Tibial nerve (tissue), 4 donors: ENCODE data around the gene SPATA2. TPM values are rescaled to one million over a fixed set of nuclear protein-coding genes. Genes with fewer than 3 reads are reported as not detected.

Experiments
- DNase-seq, 2 donors: peaks; one replicate each; pipeline ENCODE4 v3.0.0-alpha.2; 2019; ENCODE audit warnings: low spot score in 2 of 2
- H3K27ac ChIP-seq, 4 donors: fragments of 200-600 bp; sonication (generic) in 3 of 4; one replicate each; pipeline ENCODE4 v1.5.1; 2017 to 2019; ENCODE audit warnings: mild to moderate bottlenecking in 1 of 4
- H3K27me3 ChIP-seq, 2 donors: fragments of 200-600 bp; sonication (generic) in 1 of 2; one replicate each; pipeline versions ENCODE4 v1.5.1 to v1.6.0; 2017 to 2019
- H3K36me3 ChIP-seq, 3 donors: fragments of 200-600 bp; sonication (generic); one replicate each; pipeline ENCODE4 v1.5.1; 2018 to 2019
- H3K4me1 ChIP-seq, 4 donors: fragments of 200-600 bp; sonication (generic) in 3 of 4; one replicate each; pipeline ENCODE4 v1.5.1; 2017 to 2019
- H3K4me3 ChIP-seq, 4 donors: fragments of 200-600 bp; sonication (generic) in 3 of 4; one replicate each; pipeline ENCODE4 v1.5.1; 2017 to 2019; ENCODE audit warnings: mild to moderate bottlenecking in 1 of 4, moderate library complexity in 1 of 4
- H3K9me3 ChIP-seq, 4 donors: fragments of 200-600 bp; sonication (generic) in 3 of 4; one replicate each; pipeline ENCODE4 v1.5.1; 2017 to 2019
- EP300 ChIP-seq, 2 donors: sonication (generic); formaldehyde crosslinking; IDR thresholded peaks; one replicate each; pipeline ENCODE4 v1.6.1; 2017; ENCODE audit warnings: antibody characterized with exemption in 2 of 2, mild to moderate bottlenecking in 1 of 2
- POLR2A ChIP-seq, 2 donors: fragments of 450-650 bp; IDR thresholded peaks; one replicate each; pipeline ENCODE4 v1.6.1; 2017; ENCODE audit warnings: antibody characterized with exemption in 2 of 2, mild to moderate bottlenecking in 2 of 2, moderate library complexity in 2 of 2
- WGBS, 2 donors: methylation state at CpG; one replicate each; pipeline ENCODE4 v1.1.5; 2018; 5-methylcytosine and 5-hydroxymethylcytosine counted together
- total RNA-seq, 4 donors: library from RNA; depleted of rRNA; stranded (reverse); fragments of >200 nt; gene quantifications; one replicate each; pipeline ENCODE4 v1.1.0, GENCODE V29; 2016
- TF ChIP-seq, protein P1 (sequence below), 5 experiments: fragments of 200-600 bp in 3 of 5; fragments of 450-650 bp in 2 of 5; sonication (generic) in 3 of 5; IDR thresholded peaks; one replicate each; pipeline ENCODE4 v1.5.1; 2016 to 2019; ENCODE audit warnings: antibody characterized with exemption in 5 of 5, mild to moderate bottlenecking in 3 of 5, moderate library complexity in 2 of 5

SPATA2 gene
- total RNA-seq, 4 donors from 2014 or later = 4.4 to 7.2 (median 6.3) TPM

DNA sequence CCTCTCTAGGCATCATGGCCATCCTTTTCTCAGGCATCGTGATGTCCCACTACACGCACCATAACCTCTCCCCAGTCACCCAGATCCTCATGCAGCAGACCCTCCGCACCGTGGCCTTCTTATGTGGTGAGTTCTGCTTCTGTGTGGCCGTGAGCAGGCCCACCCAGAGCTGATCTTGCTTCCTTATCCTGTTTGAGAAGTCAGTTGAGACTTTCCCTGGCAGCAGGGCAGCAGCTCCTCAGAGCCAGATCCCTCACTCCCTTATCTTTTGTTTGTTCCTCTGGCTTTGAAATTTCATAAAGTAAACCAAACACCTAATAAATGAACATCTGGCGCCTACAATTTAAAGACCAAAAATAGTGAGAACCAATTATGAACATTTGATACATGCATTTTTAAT, 40.6 kb downstream of the SPATA2 start:
- no peaks in the 10 kb centered on the region for H3K27me3 ChIP-seq

DNA sequence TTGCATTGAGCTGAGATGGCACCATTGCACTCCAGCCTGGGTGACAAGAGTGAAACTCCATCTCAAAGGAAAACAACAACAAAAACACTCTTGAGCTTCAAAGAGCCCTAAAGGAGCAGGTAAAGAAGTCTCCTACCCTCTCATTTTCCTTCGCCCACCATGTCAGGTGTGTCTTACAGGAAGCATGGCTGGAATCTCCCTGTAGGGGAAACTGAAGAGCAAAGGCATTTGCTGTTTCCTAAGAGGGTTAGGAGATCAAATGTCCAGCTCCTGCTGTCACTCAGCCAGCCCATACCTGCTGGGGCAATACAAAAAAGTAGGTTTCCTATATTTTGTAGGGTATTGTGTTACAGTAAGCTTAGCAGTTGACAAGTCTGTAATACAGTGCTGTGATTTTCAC, 43.3 kb downstream of the SPATA2 start:
- no peak for TF ChIP-seq POLR2A (IDR thresholded peaks at IDR 0.05)
- no peak for TF ChIP-seq EP300 (IDR thresholded peaks at IDR 0.05)
- TF ChIP-seq, protein P1, sequence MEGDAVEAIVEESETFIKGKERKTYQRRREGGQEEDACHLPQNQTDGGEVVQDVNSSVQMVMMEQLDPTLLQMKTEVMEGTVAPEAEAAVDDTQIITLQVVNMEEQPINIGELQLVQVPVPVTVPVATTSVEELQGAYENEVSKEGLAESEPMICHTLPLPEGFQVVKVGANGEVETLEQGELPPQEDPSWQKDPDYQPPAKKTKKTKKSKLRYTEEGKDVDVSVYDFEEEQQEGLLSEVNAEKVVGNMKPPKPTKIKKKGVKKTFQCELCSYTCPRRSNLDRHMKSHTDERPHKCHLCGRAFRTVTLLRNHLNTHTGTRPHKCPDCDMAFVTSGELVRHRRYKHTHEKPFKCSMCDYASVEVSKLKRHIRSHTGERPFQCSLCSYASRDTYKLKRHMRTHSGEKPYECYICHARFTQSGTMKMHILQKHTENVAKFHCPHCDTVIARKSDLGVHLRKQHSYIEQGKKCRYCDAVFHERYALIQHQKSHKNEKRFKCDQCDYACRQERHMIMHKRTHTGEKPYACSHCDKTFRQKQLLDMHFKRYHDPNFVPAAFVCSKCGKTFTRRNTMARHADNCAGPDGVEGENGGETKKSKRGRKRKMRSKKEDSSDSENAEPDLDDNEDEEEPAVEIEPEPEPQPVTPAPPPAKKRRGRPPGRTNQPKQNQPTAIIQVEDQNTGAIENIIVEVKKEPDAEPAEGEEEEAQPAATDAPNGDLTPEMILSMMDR (IDR thresholded peaks at IDR 0.05) = no peak
- no peaks in the 10 kb centered on the region for H3K9me3 ChIP-seq
- H3K4me1 ChIP-seq = no peaks in the 10 kb centered on the region
- H3K27me3 ChIP-seq = no peaks in the 10 kb centered on the region
- 94 to 95% methylated on average over 1 of the region's 1 CpG for WGBS, 2 donors
- no peak for DNase-seq
- peaks cover 0 to 74% (median 2%) of the 10 kb centered on the region in 3 donors for H3K36me3 ChIP-seq
- H3K27ac ChIP-seq = no peak overlapping the region
- H3K4me3 ChIP-seq = no peak overlapping the region

More for the DNA sequence above, 40.6 kb downstream of the SPATA2 start:
- Histone ChIP-seq H3K27ac (no peak overlapping the region), H3K9me3 (no peaks in the 10 kb centered on the region), H3K4me3 (no peak overlapping the region), H3K4me1 (no peaks in the 10 kb centered on the region), H3K36me3 (peaks cover 0 to 66% (median 0%) of the 10 kb centered on the region in 3 donors)
- TF ChIP-seq, protein P1 (IDR thresholded peaks at IDR 0.05) = no peak
- TF ChIP-seq EP300 (IDR thresholded peaks at IDR 0.05) (no peak), POLR2A (IDR thresholded peaks at IDR 0.05) (no peak)
- 85 to 90% methylated on average over 6 of the region's 6 CpGs for WGBS, 2 donors
- no peak for DNase-seq

DNA sequence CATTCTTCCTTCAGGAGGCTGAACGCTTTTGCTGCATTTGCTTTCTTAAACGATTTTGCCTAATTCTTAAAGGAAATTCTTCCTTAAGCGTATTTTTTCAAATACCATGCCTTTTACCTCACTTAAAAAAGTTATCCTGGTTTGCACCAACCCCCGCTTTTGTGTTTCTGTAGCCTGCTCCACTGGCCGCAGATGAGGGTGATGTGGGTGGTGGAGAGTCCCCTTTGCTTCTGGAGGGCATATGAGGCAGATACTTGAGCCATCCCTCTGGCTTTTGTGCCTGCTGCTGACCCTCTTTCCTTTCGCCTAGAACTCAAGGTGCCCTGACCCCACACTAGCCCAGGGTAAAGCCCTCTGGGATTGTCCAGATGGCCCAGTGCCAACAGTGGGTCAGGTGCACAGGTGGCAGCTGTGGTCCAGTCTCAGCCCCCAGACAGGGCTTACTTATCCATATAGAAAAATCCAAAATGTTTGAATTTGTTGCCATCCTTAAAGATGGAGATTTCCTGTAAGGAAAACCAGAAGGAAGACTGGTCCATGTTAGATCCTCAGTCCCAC, 43.9 kb downstream of the SPATA2 start:
- 89 to 92% methylated on average over 6 of the region's 6 CpGs for WGBS, 2 donors
- no peak overlapping the region for H3K4me3 ChIP-seq
- no peaks in the 10 kb centered on the region for H3K4me1 ChIP-seq
- H3K36me3 ChIP-seq = peaks cover 0 to 70% (median 2%) of the 10 kb centered on the region in 3 donors
- no peaks in the 10 kb centered on the region for H3K9me3 ChIP-seq
- H3K27ac ChIP-seq = no peak overlapping the region
- TF ChIP-seq EP300 (IDR thresholded peaks at IDR 0.05) = no peak
- TF ChIP-seq, protein P1 (IDR thresholded peaks at IDR 0.05) = no peak
- no peak for TF ChIP-seq POLR2A (IDR thresholded peaks at IDR 0.05)
- DNase-seq = no peak
- no peaks in the 10 kb centered on the region for H3K27me3 ChIP-seq

DNA sequence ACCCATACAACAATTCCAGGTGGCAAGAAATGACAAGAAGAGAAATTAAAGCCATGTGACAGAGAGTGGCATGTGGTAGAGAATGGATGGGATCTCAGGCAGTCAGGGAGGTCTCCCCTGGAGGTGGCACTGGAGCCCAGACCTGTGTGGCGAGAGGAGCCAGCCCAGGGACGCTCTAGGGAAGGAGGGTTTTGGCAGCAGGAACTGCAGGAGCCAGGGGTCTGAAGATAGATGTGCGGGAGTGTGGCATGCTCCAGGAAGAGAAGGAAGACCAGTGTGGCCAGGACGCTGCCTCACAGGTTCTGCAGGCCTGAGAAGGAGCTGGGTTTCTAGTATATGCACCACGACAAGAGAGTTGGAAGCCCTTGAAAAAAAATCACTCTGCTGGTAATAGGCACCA, 45.1 kb downstream of the SPATA2 start:
- Histone ChIP-seq H3K4me3 (no peak overlapping the region), H3K9me3 (no peaks in the 10 kb centered on the region), H3K4me1 (no peaks in the 10 kb centered on the region), H3K27me3 (no peaks in the 10 kb centered on the region), H3K27ac (no peak overlapping the region), H3K36me3 (peaks cover 0 to 70% (median 2%) of the 10 kb centered on the region in 3 donors)
- no peak for DNase-seq
- TF ChIP-seq EP300 (IDR thresholded peaks at IDR 0.05) = no peak
- no peak for TF ChIP-seq POLR2A (IDR thresholded peaks at IDR 0.05)
- TF ChIP-seq, protein P1 (IDR thresholded peaks at IDR 0.05) = no peak
- WGBS, 2 donors = 91% methylated on average over 5 of the region's 5 CpGs

DNA sequence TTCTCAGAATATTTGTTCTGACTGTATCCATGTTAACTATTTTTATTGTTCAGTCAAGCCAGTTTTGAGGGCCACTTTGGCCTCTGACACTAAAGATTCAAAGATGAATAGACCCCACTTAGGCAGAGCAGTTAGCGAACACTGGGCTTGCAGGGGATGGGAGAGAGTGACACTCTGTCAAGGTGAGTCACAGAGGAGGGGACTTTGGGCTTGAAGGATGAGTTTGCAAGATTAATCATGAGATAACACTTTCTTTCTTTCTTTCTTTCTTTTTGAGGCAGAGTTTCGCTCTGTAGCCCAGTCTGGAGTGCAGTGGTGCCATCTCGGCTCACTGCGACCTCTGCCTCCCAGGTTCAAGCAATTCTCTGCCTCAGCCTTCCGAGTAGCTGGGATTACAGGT, 46.4 kb downstream of the SPATA2 start:
- TF ChIP-seq POLR2A (IDR thresholded peaks at IDR 0.05) = no peak
- TF ChIP-seq EP300 (IDR thresholded peaks at IDR 0.05) = no peak
- TF ChIP-seq, protein P1 (IDR thresholded peaks at IDR 0.05) = no peak
- no peak overlapping the region for H3K27ac ChIP-seq
- H3K9me3 ChIP-seq = no peaks in the 10 kb centered on the region
- DNase-seq = no peak
- no peak overlapping the region for H3K4me3 ChIP-seq
- WGBS, 2 donors = 77 to 79% methylated on average over 5 of the region's 5 CpGs
- H3K4me1 ChIP-seq = no peaks in the 10 kb centered on the region
- H3K36me3 ChIP-seq = peaks cover 2 to 73% (median 4%) of the 10 kb centered on the region in 3 donors
- no peaks in the 10 kb centered on the region for H3K27me3 ChIP-seq
